HL-60 (cell line): ENCODE measurements around the gene LPCAT2.

Source experiments
- DNase-seq, 2 experiments: peaks; one replicate each; pipeline ENCODE4 v3.0.0-alpha.2; 2010 to 2020; ENCODE audit warnings: low read depth in 1 of 2, low spot score in 1 of 2
- H3K27ac ChIP-seq: fragments of 250-450 bp; sonication (Bioruptor Pico); replicated peaks from 2 replicates; pipeline ENCODE4 v1.5.1; 2020; ENCODE audit warnings: mild to moderate bottlenecking, moderate library complexity
- H3K27me3 ChIP-seq: fragments of 250-450 bp; sonication (Bioruptor Pico); 2 replicates; pipeline ENCODE4 v1.5.1; 2021; ENCODE audit warnings: mild to moderate bottlenecking, moderate library complexity; ENCODE audit not compliant: insufficient read depth, poor library complexity, severe bottlenecking
- H3K4me3 ChIP-seq: replicated peaks from 2 replicates; pipeline ENCODE4 v1.5.1; 2011; ENCODE audit warnings: mild to moderate bottlenecking, control low read depth, low read length; ENCODE audit not compliant: insufficient read depth
- GABPA ChIP-seq: IDR thresholded peaks from 2 replicates; pipeline ENCODE4 v1.6.1; 2012; ENCODE audit warnings: low read depth
- POLR2AphosphoS5 ChIP-seq: IDR thresholded peaks from 2 replicates; pipeline ENCODE4 v1.6.1; 2012; ENCODE audit warnings: low read depth
- REST ChIP-seq: IDR thresholded peaks from 2 replicates; pipeline ENCODE4 v1.6.1; 2012; ENCODE audit warnings: low read depth; ENCODE audit not compliant: insufficient replicate concordance
- SPI1 ChIP-seq: IDR thresholded peaks from 2 replicates; pipeline ENCODE4 v1.6.1; 2012; ENCODE audit warnings: low read depth, mild to moderate bottlenecking, borderline replicate concordance
- TF ChIP-seq, protein P1 (sequence below): IDR thresholded peaks from one replicate; pipeline ENCODE4 v1.5.1; 2011; ENCODE audit warnings: low read length, control low read depth, inconsistent platforms; ENCODE audit not compliant: insufficient read depth

LPCAT2 gene

DNA sequence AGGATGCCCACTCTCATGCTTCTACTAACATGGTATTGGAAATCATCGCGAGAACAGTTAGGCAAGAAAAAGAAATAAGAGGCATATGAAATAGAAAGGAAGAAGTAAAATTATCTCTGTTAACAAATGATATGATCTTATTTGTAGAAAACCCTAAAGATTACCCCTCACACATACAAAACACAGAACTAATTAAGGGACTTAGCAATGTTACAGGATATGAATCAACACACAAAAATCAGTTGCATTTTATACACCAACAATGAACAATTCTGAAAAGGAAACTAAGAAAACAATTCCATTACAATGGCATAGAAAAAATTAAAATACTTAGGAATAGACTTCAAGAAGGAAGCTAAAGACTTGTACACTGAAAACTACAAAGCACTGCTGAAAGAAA, 54.9 kb downstream of the LPCAT2 start:
- Histone ChIP-seq H3K27ac (no peak overlapping the region), H3K27me3 (no peaks in the 10 kb centered on the region), H3K4me3 (no peak overlapping the region)
- DNase-seq: no peak
- TF ChIP-seq REST (no peak), GABPA (no peak), POLR2AphosphoS5 (no peak), SPI1 (no peak)
- TF ChIP-seq, protein P1, sequence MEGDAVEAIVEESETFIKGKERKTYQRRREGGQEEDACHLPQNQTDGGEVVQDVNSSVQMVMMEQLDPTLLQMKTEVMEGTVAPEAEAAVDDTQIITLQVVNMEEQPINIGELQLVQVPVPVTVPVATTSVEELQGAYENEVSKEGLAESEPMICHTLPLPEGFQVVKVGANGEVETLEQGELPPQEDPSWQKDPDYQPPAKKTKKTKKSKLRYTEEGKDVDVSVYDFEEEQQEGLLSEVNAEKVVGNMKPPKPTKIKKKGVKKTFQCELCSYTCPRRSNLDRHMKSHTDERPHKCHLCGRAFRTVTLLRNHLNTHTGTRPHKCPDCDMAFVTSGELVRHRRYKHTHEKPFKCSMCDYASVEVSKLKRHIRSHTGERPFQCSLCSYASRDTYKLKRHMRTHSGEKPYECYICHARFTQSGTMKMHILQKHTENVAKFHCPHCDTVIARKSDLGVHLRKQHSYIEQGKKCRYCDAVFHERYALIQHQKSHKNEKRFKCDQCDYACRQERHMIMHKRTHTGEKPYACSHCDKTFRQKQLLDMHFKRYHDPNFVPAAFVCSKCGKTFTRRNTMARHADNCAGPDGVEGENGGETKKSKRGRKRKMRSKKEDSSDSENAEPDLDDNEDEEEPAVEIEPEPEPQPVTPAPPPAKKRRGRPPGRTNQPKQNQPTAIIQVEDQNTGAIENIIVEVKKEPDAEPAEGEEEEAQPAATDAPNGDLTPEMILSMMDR: no peak

DNA sequence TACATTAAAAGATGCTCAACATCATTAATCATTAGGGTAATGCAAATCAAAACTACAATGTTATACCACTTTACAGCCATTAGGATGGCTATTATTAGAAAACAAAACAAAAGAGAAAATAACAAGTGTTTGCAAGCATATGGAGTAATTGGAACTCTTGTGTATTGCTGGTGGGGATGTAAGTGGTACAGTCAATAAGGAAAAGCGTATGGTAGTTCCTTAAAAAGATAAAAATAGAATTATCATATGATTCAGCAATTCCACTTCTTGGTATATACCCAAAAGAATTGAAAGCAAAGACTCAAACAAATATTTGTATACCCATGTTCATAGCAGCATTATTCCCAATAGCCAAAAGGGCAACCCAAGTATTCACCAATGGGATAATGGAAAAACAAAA, 56.2 kb downstream of the LPCAT2 start:
- no peak overlapping the region for H3K27ac ChIP-seq
- H3K4me3 ChIP-seq: no peak overlapping the region
- DNase-seq: no peak
- no peak for TF ChIP-seq SPI1
- no peak for TF ChIP-seq REST
- no peak for TF ChIP-seq GABPA
- no peak for TF ChIP-seq POLR2AphosphoS5
- TF ChIP-seq, protein P1: no peak
- no peaks in the 10 kb centered on the region for H3K27me3 ChIP-seq

- peak in 1 of 2 experiments; percentile 68 for DNase-seq
- H3K27me3 ChIP-seq: no peaks in the 10 kb centered on the region
- peak; percentile 62; the same call in 1 of the 2 replicates for TF ChIP-seq SPI1
- TF ChIP-seq GABPA: no peak
- H3K4me3 ChIP-seq: no peak within 1 kb of the TSS
- peak within 1 kb of the TSS; percentile 66 for H3K27ac ChIP-seq
Measured at GRCh38 chr16:55566432-55567175, 57.7 kb downstream of the LPCAT2 start, which contains the start of gene CAPNS2. Gene CAPNS2 (plus strand): TSS chr16:55566684. CDS start chr16:55566757, 73 bp downstream.

DNA sequence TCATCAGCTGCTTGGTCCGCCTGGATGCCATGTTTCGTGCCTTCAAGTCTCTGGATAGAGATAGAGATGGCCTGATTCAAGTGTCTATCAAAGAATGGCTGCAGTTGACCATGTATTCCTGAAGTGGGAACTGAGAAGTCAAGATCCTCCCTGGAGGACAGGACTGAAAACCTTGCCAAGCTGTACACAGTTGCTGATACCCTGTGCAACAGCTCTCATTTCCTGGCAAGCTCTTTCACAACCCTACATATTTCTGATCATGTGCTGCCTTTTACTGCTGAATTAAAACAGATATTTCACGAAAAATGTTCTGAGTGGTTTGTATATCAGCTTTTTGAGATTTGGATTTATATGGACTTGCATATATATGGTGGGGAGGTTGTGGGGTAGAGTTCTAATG, 58.5 kb downstream of the LPCAT2 start:
- TF ChIP-seq GABPA: no peak
- TF ChIP-seq REST: no peak
- TF ChIP-seq SPI1: no peak
- TF ChIP-seq, protein P1: no peak
- no peak for TF ChIP-seq POLR2AphosphoS5
- DNase-seq: peak in 1 of 2 experiments; percentile 66
- Histone ChIP-seq H3K27ac (peak overlapping the region; percentile 66), H3K27me3 (no peaks in the 10 kb centered on the region), H3K4me3 (no peak overlapping the region)
